Ovary (tissue), 3 donors: ENCODE data around the gene RAB6B.

Source experiments
- CTCF ChIP-seq, 3 donors: fragments of 450-650 bp in 2 of 3; fragments of 200-600 bp in 1 of 3; IDR thresholded peaks; one replicate each; pipeline versions ENCODE4 v1.5.1 to v1.8.0; 2016 to 2022; ENCODE audit warnings: antibody characterized with exemption in 3 of 3, mild to moderate bottlenecking in 1 of 3
- EP300 ChIP-seq: sonication (generic); formaldehyde crosslinking; IDR thresholded peaks from one replicate; pipeline ENCODE4 v1.6.1; 2017; ENCODE audit warnings: antibody characterized with exemption
- POLR2A ChIP-seq: fragments of 450-650 bp; IDR thresholded peaks from one replicate; pipeline ENCODE4 v1.6.1; 2017; ENCODE audit warnings: antibody characterized with exemption, mild to moderate bottlenecking, moderate library complexity
- donor health status: DM: no; HTN: no; CAD: no.

- TF ChIP-seq CTCF (IDR thresholded peaks at IDR 0.05) (no peak), EP300 (no peak), POLR2A (no peak)
Observed at GRCh38 chr3:133888726-133889340, 6.8 kb downstream of the RAB6B start.
